ENCODE measurements around the gene ADGRD2.
A peak's percentile ranks its signal among the peaks of the same experiment; 100 is the strongest.

The ADGRD2 gene

DNA sequence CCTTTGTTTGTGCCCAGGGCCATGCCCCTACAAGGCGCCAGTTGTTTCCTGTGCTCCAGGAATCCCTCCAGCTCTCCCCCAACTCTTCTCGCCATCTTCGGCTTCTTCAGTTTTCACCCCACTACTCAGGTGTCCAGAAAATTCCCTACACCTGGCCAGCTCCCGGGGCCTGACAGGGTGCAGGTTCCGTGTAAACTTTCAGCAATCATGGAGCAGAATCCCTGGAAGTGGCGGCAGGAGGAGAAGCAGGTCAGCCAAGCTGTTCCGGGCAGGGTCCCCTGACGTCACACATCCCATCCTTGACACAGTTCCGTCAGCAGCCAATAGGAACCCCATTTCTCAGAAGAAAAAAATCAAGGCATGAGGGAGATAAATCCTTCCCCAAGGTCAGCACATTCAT is 12.2 kb upstream of the ADGRD2 start:
- DNase-seq = no peak

DNA sequence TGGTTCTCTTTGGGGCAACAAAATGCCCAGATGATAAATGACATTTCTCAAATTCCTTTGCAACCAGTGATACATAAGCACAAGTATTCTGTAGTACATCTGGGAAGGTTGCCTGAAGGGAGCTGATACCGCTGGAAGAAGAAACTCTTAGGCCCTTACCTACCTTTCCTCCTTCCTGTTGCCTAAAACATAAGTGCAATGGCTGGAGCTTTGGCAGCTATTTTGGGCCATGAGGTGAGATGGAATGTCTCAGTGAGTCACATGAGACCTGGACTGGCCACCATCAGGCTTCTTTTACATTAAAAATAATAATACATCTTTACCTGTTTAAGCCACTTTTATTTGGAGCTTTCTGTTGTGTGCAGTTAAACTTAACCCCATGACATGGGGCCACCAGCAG is 11.2 kb upstream of the ADGRD2 start:
- no peak for DNase-seq

DNA sequence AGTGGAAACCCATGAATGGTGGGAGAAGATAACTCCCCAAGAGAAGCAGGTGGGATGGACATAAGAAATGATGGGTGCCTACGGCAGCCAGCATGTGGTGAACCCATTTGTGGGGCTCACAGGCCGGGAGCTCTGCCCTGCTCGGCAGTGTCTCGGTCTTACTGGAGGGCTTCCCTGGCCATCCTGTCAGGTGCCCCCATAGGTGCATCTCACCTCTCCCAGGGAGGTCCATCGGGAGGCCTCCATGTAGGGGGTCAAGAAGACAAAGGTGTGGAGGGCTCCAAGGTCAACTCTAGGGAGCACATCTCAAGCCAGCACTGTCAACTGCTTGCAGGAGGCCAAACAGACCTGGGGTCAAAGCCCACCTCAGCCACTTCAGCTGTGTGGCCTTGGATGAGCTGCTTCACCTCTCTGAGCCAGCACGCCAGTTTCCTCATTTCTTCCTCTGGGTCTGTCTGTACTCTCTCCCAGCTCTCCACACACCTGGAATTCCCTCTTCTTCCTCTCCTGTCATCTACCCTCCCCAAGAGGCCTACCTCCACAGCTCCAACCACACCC is 10.5 kb upstream of the ADGRD2 start:
- no peak for DNase-seq

DNA sequence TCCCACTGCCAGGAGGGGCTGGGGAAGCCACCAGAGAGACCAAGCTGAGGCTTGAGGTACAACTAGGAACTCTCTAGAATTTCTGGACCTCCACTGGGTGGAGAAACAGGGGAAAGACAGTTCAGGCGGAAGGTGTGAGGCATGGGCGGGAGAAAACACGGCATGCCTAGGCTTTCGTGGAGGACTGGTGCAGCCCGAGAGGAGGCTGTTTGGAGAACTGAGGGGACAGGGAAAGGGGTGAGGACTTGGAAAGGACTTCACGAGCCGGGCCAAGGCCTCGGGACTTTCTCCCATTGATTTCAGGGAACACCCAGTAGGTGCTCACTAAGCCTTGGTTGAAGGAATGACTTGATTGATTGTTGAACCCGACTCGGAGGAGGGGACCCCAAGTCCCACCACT is 9.5 kb upstream of the ADGRD2 start:
- DNase-seq = no peak

DNA sequence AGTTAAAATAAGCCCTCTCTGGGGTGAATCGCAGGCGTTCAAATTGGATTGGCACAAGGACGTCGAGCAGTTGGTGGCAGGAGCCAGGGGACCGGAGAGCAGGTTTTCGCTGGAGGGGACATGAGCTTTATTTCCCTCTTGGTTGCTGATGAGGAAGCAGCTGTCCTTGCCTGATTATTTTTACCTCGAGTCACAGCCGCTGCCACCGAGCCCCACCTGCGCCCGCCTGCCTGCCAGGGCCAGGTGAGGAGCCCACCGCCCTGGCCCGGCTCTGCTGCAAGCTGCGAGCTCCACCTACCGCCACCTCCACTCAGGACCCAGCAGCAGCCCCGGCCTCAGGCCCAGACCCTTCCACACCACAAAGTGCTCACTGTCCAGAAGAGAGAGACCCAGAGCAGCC is 9.0 kb upstream of the ADGRD2 start:
- no peak for DNase-seq

DNA sequence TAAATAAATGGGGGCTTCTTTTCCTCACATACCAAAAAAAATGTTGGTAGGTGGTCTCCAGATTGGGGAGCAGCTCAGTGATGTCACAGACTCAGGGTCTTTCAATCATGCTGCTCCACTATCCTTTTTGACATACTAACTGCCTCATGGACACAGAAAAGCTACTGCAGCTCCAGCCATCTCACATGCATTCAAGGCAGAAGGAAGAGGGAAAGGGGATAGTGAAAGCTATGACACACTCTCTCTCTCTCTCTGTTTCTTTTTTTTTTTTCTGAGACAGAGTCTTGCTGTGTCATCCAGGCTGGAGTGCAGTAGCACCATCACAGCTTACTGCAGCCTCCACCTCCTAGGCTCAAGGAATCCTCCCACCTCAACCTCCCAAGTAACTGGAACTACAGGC is 7.9 kb upstream of the ADGRD2 start:
- DNase-seq = no peak

DNA sequence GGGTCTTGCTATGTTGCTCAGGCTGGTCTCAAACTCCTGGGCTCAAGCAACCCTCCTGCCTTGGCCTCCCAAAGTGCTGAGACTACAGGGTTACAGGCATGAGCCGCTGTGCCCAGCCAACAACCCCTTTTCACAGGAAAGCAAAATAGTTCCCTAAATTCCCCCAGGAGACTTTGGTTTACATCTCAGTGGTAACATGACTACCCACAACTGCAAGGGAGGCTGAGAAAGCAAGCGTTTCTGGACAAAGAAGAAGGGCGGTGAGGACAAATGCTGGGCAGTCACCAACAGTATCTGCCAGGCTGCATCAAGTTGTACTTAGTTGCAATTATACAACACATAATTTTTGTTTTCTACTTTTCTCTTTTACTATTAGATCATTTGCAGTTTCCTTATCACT is 7.4 kb upstream of the ADGRD2 start:
- DNase-seq = no peak

DNA sequence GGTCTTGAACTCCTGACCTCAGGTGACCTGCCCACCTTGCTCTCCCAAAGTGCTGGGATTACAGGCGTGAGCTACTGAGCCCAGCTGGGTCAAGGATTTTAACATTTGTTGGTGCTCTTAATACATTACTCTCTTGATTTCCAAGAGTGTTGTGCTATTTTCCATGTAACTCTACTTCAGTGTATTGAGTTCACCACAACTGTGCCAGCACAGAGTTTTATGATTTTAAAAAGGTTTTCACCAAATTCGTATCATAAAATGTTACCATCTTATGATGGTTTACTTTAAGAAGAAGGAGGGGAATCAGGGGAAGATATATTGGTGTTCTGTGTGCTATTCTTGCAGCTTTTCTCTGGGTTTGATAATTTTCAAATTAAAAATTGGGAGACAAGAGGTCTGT is 6.6 kb upstream of the ADGRD2 start:
- no peak for DNase-seq

DNA sequence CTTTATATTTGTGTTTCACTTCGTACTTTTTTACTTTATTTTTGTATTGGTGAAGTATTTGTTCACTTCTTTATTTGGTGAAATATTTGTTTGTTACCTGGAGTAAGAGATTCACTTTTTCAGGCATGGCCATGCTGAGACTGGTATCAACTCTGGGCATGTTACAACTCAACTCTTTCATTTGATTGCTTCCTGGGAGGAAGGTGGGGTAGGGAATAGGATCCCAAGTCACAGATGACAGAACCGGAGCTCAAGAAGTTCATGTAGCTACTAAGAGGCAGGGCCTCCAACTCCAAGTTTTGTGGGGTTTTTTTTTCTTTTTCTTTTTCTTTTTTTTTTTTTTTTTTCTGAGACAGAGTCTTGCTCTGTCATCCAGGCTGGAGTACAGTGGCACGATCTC is 6.1 kb upstream of the ADGRD2 start:
- DNase-seq = no peak

DNA sequence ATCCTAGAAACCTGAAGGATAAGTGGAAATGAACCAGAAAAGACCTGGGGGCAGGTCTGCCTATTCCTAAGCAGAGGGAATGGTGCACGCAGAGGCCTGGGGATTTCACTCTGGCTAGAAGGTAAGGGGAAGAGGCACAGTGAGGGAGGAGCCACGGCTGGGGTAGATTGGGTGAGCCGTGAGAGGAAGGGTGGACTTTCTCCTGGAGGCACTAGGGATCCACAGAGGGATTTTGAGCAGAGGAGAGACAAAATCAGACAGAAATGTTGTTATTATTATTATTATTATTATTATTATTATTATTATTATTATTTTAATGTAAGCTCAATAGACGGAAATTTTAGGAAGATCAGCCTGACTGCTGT is 3.0 kb upstream of the ADGRD2 start:
- DNase-seq = no peak

DNA sequence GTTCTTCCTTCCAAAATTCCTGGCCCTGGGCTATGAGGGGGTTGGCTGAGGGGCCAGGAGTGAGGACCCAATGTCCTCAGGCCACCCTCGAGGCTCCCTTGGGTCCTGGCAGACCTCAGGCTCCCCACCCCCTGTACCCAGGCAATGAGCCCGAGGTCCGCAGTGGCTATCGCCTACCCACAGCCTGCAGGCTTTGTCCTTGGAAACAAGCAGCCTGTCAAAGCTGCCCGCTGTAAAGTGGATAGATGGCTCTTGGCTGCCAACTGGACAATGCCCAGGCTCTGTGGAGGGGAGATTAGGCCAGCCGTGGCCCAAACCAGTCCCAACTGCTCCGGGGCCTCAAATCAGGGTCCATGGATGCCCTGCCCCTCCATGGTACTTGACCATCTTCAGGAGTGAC is 2.2 kb upstream of the ADGRD2 start:
- peak in 1 of 56 donors; percentile 3 for DNase-seq

DNA sequence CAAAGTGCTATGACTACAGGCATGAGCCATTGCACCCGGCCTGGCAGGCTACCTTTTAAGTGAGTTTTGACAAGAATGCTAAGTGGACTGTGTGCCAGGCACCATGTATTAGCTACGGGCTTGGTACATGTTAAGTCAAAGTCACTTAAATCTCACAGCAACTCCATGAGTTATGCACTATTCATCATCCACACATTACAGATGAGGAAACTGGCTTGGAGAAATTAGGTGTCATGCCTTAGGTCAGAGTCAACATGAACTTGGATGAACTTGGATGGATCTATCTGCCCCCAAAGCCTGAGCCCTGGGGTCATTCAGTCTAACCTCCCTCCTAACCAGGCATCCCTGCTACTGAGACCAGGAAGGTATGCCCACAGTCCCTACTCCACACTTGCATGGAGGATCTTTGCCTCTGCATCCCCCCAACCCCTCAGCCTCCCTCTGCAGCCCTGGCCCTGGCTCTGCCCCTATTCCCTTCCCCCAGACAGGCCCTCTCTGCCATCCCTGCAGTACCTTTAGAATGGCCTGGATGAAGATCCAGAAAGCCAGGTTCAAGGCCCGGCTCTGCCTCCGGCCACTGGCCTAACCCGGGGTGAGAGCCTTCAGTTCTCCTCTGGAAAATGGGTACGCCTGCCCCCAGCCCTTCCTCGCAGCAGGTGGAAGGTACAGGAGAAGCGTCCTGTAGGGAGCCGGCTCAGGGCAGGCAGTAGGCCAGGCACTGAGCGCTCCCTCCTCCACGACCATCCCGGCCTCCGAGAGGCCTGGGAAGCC is 685 bp upstream of the ADGRD2 start:
- no peak for DNase-seq

DNA sequence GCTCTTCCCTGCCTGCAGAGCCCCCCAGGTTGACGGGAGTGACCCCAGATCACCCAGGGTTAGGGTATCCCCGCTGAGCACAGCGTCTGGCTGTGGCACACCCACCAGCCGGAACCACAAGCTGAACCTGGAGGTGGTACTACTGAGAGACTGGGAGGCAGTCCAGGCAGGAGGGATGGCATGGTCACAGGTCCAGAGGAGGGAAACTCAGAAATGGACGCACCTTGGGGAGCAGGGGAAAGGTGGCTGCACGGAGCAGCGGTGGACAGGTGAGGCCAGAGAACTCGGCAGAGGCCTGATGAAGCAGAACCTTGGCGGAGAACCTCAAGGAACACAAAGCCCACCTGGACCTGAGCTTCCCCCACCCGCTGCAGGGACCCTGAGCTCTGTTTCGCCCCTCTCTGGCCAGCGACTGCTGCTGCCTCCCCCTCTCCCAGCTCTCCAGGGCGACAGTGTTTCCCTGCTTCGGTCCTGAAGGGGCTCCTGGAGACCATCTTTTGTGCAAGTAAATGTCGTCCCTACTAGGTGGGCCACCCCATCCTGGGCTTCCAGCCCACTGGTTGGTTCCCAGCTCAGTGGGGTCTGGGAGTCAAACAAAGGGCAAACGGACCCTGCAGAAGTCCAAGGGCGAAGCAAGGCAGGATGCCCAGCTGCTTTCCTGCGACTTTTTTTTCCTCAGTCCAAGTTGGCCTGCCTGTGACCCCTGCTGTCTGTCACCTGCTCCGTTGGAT is 845 bp downstream of the ADGRD2 start:
- no peak for DNase-seq

DNA sequence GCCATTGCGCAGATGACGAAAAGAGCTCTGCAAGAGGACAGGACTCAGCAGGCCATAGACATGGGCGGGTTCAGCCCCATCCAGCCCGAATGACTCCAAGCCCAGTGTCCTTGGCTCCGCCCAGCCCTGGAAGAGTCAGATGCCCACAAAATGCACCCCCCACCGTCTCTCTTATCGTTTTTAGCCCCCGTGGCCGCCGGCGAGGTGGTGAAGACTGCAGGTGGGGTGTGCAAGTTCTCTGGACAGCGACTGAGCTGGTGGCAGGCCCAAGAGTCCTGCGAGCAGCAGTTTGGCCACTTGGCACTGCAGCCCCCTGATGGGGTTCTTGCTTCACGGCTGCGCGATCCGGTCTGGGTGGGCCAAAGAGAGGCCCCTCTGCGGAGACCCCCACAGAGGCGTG is 2.1 kb downstream of the ADGRD2 start:
- no peak for DNase-seq

DNA sequence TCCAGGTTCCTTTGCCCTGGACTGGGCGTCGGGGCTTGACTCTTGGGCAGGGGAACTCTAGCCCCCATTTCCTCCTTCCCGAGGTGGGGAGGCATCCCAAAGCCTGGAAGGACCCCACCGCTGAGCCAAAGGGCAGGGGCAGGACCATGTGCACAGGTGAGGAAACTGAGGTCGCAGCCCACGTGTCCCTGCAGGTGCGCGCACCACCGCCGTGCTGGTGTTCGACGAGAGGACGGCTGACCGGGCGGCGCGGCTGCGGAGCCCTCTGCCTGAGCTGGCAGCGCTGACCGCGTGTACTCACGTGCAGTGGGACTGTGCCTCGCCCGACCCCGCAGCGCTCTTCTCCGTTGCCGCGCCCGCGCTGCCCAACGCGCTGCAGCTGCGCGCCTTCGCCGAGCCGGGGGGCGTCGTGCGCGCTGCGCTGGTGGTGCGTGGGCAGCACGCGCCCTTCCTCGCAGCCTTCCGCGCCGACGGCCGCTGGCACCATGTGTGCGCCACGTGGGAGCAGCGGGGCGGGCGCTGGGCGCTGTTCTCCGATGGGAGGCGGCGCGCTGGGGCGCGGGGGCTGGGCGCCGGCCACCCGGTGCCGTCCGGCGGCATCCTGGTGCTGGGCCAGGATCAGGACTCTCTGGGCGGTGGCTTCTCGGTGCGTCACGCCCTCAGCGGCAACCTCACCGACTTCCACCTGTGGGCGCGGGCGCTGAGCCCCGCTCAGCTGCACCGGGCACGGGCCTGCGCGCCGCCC is 2.8 kb downstream of the ADGRD2 start:
- DNase-seq = no peak

DNA sequence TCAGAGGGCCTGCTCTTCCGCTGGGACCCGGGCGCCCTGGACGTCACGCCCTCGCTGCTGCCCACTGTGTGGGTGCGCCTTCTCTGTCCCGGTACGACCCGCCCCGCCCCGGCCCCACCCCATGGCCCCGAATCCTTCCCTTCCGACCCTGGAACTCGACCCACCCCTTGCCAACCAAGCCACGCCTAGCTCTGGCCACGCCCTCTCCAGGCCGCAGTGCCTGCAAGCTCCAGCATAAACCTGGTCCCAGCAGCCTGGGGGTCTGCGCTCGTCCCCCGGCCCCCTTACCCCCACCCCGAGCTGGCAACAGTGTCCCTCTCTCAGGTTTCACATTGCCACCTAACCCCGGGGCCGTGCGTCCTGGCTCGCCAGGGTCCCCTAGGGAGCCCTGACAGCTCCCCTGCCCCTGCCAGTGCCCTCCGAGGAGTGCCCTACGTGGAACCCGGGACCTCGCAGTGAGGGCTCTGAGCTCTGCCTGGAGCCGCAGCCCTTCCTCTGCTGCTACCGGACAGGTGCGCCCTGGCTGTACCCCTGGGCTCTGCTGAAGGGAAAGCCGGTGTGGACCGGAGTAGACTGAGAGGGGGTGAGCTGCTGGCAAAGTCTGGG is 3.4 kb downstream of the ADGRD2 start:
- no peak for DNase-seq

DNA sequence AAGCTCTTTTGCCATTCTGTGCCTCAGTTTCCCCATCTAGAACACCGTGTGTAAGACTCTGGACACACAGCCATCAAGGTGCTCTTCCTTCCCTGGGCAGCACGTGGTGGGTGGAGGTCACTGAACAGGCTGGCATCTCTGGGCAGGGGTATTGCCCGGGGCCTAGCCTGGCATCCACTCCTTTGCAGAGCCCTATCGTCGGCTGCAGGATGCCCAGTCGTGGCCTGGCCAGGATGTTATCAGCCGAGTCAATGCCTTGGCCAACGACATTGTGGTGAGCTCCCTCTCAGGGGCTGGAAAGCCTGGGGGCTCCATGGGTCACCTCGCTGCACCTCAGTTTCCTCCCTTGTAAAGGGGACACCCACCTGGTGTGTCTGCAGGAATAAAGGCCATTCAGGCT is 4.0 kb downstream of the ADGRD2 start:
- DNase-seq = no peak

DNA sequence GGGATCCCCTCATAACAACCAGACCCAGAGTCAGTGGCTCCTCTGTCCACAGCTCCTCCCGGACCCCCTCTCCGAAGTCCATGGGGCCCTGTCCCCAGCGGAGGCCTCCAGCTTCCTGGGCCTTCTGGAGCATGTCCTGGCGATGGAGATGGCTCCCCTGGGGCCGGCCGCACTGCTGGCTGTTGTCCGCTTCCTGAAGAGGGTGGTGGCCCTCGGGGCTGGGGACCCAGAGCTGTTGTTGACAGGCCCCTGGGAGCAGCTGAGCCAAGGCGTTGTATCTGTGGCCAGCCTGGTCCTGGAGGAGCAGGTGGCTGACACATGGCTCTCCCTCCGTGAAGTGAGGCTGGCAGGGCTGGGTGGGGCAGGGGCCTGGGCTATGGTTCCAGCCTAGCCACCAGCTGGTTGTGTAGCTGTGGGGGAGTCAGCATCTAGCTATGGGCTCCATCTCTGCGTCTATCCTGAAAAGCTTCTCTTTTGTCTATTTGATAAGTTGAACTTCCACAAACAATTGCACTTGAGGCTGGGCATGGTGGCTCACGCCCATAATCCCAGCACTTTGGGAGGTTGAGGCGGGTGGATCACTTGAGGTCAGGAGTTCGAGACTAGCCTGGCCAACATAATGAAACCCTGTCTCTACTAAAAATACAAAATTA is 4.7 kb downstream of the ADGRD2 start:
- no peak for DNase-seq

DNA sequence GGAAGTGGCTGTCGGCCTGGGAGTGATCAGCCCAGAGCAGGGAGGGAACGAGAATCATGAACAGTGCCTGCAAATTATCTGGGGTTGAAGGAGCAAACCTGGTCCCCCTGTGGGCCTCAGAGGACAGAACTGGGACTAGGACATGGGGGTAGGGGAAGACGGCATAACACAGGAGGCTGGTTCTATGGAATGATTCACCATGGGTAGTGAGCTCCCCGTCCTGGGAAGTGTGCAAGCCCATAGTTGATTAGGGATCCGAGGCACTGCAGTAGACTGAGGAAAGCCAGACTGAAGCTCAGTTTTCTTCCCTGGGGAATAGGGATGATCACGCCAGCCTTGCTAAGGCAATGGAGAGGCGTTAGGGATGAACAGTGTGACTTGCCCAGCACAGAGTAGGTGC is 5.6 kb downstream of the ADGRD2 start:
- no peak for DNase-seq

DNA sequence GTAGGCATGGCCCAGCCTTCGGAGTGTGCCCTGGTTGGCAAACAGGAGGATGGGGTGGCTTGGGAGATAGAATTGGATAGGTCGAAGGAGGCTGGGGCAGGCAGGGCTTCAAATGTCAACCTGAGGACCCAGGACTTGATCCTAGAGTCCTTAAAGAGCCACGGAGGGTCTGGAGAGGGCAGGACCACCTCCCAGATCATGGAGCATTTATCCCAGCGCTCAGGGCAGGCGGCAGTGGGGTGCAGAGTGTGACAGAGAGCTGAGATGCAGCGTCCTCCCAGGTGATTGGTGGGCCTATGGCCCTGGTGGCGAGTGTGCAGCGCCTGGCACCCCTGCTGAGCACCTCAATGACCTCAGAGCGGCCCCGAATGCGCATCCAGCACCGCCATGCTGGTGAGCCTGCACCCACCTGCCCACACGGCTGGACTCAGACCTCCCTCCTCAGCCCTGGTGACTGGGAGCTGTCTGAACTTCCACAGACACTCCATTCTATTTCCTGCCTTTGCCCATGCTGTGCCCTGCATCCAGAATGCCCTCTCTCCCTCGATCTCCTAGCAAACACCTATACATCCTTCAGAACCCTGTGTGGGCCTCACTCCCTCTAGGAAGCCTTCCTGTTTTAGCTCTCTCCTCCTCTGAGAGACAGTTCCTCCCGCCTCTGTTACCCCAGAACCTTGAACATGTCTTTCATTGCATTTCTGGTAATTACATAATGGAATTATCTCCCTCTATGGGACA is 6.3 kb downstream of the ADGRD2 start:
- DNase-seq = no peak
